Calu3 (cell line): ENCODE results near the gene ATP8A2. TPM values are rescaled to one million over a fixed set of nuclear protein-coding genes. Genes with fewer than 3 reads are reported as not detected.

Source experiments
- BruUV-seq: library from RNA; stranded (reverse); fragments of 400-500 nt; replicated peaks from 2 replicates; lab custom pipeline; 2021; lab: Mats Ljungman, UMichigan
- CTCF ChIA-PET: fragments of 300-600 bp; sonication (Branson Sonifier 250); formaldehyde crosslinking; loops from one replicate; lab custom pipeline; 2022; ENCODE audit warnings: antibody characterized with exemption; lab: Charles Lee
- DNase-seq: peaks from one replicate; pipeline ENCODE4 v3.0.0; 2022
- H3K27ac Mint-ChIP-seq: one replicate; pipeline ENCODE4 v1.8.0; 2022; ENCODE audit warnings: mixed read lengths; ENCODE audit not compliant: unreplicated experiment
- H3K27me3 Mint-ChIP-seq: one replicate; pipeline ENCODE4 v1.8.0; 2022; ENCODE audit warnings: mixed read lengths; ENCODE audit not compliant: unreplicated experiment
- H3K36me3 Mint-ChIP-seq: one replicate; pipeline ENCODE4 v1.8.0; 2022; ENCODE audit warnings: mild to moderate bottlenecking, moderate library complexity, mixed read lengths; ENCODE audit not compliant: insufficient read depth, unreplicated experiment
- H3K4me1 Mint-ChIP-seq: one replicate; pipeline ENCODE4 v1.8.0; 2022; ENCODE audit warnings: mild to moderate bottlenecking, low read depth, mixed read lengths; ENCODE audit not compliant: unreplicated experiment
- H3K4me3 Mint-ChIP-seq: one replicate; pipeline ENCODE4 v1.8.0; 2022; ENCODE audit warnings: mild to moderate bottlenecking, low read depth, moderate library complexity, mixed read lengths; ENCODE audit not compliant: unreplicated experiment
- H3K9me3 Mint-ChIP-seq: one replicate; pipeline ENCODE4 v1.8.0; 2022; ENCODE audit warnings: low read depth, mixed read lengths; ENCODE audit not compliant: unreplicated experiment
- intact Hi-C: fragments of 100-400 bp; cut with micrococcal nuclease; formaldehyde crosslinking; loops from one replicate; pipeline ENCODE4 v1.10.0; 2022; ENCODE audit not compliant: unreplicated experiment
- total RNA-seq: library from RNA; stranded (reverse); gene quantifications from 2 replicates; pipeline ENCODE4 v1.2.3, GENCODE V29; 2022
- TF ChIP-seq, protein P1 (sequence below): fragments of 200-600 bp; IDR thresholded peaks from one replicate; pipeline ENCODE4 v1.8.0; 2022; ENCODE audit warnings: antibody characterized with exemption; ENCODE audit not compliant: unreplicated experiment

Gene ATP8A2
- total RNA-seq, 1 experiment from 2014 or later = 0.05 TPM

GRCh38 chr13:26025771-26026170, 654.0 kb downstream of the ATP8A2 start:
- Mint-ChIP-seq H3K9me3 (peaks cover 3% of the 10 kb centered on the region), H3K4me3 (no peak overlapping the region), H3K27ac (no peak overlapping the region), H3K27me3 (no peaks in the 10 kb centered on the region), H3K4me1 (peaks cover 43% of the 10 kb centered on the region), H3K36me3 (no peaks in the 10 kb centered on the region)
- CTCF ChIA-PET = interaction anchor here (1.0 kb wide), 1 partner anchor 37 kb away, joined by 3 read pairs; no protein-coding TSS in a partner anchor
- intact Hi-C loops = no loop called here
- TF ChIP-seq, protein P1, sequence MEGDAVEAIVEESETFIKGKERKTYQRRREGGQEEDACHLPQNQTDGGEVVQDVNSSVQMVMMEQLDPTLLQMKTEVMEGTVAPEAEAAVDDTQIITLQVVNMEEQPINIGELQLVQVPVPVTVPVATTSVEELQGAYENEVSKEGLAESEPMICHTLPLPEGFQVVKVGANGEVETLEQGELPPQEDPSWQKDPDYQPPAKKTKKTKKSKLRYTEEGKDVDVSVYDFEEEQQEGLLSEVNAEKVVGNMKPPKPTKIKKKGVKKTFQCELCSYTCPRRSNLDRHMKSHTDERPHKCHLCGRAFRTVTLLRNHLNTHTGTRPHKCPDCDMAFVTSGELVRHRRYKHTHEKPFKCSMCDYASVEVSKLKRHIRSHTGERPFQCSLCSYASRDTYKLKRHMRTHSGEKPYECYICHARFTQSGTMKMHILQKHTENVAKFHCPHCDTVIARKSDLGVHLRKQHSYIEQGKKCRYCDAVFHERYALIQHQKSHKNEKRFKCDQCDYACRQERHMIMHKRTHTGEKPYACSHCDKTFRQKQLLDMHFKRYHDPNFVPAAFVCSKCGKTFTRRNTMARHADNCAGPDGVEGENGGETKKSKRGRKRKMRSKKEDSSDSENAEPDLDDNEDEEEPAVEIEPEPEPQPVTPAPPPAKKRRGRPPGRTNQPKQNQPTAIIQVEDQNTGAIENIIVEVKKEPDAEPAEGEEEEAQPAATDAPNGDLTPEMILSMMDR = no peak
- no TSS peak for BruUV-seq
- DNase-seq = no peak

- CTCF ChIA-PET = no interaction called here
- Mint-ChIP-seq H3K9me3 (peaks cover 4% of the 10 kb centered on the region), H3K36me3 (no peaks in the 10 kb centered on the region), H3K27ac (no peak overlapping the region), H3K27me3 (no peaks in the 10 kb centered on the region), H3K4me1 (peaks cover 39% of the 10 kb centered on the region), H3K4me3 (no peak overlapping the region)
- no peak for DNase-seq
- intact Hi-C loops = no loop called here
- TF ChIP-seq, protein P1 = no peak
- BruUV-seq = no TSS peak
Observed at GRCh38 chr13:26026211-26026610, 654.4 kb downstream of the ATP8A2 start.

DNA sequence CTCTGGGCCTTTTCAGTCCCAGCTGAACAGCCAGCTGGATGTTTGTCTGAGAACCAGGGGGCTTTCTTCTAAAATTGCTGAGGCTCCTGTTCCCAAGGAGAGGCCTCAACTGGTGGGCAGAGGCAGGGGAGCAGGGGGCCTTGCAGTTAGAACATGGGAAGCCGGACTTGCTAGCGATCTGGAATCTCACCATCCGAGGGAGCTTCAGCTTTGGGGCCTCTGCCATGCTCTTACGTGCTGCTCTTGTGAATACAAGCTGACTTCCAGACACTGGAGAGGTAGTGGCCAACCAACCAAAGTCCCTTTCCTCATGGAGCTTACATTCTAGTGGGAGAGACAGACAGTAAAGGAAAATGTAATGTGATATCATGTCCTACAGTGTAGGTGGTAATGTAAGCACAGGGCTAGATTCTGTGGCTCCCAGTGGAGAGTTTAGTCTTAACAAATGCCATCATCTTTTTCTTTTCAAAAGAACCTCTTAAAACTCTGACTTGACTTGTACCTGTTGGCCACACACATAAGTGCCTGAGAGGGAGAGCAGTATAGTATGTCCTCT, 657.9 kb downstream of the ATP8A2 start:
- TF ChIP-seq, protein P1 = no peak
- no TSS peak for BruUV-seq
- no peak overlapping the region for H3K4me3 Mint-ChIP-seq
- H3K9me3 Mint-ChIP-seq = peaks cover 4% of the 10 kb centered on the region
- no peak for DNase-seq
- H3K36me3 Mint-ChIP-seq = no peaks in the 10 kb centered on the region
- CTCF ChIA-PET = no interaction called here
- no peaks in the 10 kb centered on the region for H3K27me3 Mint-ChIP-seq
- H3K27ac Mint-ChIP-seq = no peak overlapping the region
- peaks cover 12% of the 10 kb centered on the region for H3K4me1 Mint-ChIP-seq
- intact Hi-C loops = no loop called here

DNA sequence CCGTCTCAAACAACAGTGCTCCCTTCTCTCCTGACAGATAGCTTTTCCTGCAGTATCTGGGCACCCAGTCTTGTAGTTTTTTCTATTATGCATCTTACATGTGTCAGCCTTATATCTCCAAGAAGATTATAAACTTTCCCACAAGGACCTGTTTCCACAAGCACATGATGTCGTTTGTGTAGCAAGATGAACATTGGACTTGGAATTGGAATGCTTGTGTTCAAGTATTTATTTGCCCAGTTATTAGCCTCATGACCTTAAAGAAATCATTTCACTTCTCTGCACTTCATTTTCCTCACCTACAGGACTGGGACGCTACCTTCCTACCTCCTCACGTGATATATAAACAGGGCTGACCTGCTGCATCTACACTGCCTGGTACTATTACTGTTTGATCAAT, 658.6 kb downstream of the ATP8A2 start:
- CTCF ChIA-PET = no interaction called here

More for the DNA sequence above, 658.6 kb downstream of the ATP8A2 start:
- Mint-ChIP-seq H3K36me3 (no peaks in the 10 kb centered on the region), H3K27me3 (no peaks in the 10 kb centered on the region), H3K4me3 (no peak overlapping the region), H3K4me1 (peaks cover 5% of the 10 kb centered on the region), H3K27ac (no peak overlapping the region), H3K9me3 (peaks cover 4% of the 10 kb centered on the region)
- BruUV-seq = no TSS peak
- TF ChIP-seq, protein P1 = no peak
- DNase-seq = no peak
- intact Hi-C loops = no loop called here
